DMS53 treated with DMSO at 0.1 percent for 48 hours (cell line): Measurements from ENCODE around the gene GPX3.

Experiments
- DNase-seq: peaks from one replicate; lab custom pipeline; 2025; ENCODE audit not compliant: unreplicated experiment; lab: John Stamatoyannopoulos, UW

GPX3 gene

DNA sequence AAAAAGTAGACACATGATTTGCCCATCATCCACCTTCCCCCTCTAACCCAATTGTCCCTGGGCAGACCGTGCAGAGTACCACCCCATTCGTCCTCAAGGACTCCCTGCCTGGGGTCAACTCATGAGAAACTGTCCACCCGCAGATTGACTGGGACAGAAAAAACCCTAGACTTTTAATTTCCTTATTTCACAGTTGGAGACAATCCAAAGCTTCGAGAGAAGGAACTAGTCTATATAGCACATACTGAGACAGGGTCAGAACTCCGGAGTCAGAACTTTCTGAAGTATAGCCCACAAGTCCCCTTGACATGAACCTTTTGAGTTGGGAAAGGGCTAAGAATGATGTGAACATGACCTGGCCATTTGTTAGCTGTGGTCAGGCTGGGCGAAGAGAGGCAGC, 7.5 kb upstream of the GPX3 start:
- no peak for DNase-seq

DNA sequence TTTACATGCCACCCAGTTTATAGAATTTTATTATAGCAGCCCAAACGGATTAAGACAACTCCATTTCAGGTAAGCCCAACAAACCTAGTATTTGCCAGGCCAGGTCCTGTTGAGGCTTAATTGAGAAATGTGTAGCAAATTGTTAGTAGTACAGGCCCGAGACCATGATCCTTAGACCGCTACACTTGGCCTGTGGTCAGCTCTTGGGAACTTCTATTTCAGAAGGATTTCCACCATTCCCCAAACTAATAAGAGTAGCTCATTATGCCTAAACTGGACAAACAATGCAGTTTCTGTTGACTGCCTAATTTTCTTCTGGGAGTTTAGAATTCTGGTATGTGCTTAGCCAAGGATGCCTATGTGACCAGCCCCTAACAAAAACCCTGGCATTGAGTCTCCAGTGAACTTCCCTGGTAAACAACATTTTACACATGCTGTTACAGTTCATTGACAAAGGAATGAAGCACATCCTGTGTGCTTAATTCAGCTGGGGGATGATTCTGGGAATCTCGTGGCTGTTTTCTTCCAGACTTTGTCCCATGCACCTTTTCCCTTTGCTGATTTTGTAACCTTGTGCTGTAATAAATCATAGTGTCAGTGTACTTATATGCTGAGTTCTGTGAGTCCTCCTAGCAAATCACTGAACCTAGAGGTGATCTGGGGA, 5.6 kb upstream of the GPX3 start:
- no peak for DNase-seq

DNA sequence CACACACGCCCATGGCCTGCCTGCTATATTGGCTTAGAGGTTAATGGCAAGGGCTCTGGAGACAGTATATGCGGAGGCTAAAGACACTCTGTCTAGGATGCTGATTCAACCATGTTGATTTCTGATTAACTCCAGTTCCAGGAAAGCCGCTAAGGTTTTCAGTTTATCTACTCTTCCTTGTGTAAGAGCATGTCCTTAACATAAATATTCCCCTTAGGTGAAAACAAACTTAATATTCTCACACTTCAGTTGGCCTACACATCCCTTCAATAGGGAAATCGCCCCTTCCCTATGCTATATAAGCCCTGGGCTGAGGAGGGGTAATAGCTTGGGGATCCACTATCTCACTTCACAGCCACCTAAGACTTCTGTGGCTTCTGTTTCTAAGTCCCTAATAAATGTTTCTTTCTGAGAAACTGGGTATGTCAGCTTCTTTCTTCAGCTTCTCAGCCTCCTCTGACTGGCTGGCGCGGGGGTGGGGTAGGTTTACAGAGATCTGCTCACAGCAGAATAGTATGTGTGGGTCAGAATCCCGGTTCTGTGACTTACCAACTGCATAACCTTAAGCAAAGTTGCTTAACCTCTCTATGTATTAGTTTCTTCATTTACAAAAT, 4.3 kb upstream of the GPX3 start:
- no peak for DNase-seq

DNA sequence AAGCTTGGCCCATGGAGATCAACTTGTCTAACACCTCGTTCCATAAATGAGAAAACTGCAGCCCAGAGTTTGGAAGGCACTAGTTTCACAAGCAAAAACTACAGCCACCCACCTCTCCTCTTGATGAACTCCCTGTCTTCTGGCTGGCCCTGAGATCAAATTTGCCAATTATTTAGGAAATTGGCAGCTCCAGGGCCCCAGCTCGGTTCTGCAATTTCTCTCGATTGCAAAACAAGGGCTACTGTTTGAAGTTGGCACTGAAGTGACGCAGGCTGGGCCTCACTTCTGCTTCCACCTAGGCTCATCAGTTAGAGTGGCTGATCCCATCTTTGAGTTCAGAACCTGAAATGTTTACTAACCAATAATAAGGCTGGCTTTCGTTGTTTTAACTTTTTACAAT, 3.7 kb upstream of the GPX3 start:
- no peak for DNase-seq

DNA sequence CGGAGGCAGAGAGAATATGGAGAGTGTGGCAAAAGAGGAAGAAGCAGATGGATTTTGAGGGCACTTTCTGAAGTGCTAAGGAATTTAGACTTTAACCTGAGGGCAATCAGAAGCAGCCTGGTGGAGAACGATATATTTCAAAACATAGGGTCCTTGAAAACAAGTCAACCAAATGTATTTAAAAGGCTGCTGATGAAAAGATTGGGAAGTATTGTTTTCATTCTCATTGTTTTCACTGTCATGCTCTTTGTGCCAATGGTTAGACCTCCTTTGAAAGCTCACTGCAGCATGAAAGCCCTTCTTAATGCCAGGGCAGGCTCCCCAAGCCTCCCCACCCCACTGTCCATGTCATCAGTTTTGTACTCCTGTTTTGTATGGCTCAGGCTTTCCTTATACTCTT, 2.5 kb upstream of the GPX3 start:
- DNase-seq, result no peak

DNA sequence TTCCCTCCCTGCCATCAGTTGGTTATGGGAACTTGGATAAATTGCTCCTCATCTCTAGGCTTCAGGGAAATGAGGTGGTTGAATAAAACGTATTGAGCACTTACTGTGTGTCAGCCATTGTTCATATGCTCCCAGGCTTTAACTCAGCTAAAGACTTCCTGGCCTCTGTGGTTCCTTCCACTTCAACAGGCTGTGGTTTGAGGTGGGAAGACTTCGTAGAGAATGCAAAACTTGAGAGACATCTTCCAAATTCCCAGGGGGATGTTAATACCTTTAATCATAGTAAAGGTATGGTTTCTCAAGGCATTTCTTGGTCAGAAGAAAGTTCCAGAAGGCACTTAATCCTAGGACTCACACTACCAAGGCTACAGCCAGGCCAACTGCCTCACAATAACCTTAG, 1.5 kb upstream of the GPX3 start:
- DNase-seq, result no peak

DNA sequence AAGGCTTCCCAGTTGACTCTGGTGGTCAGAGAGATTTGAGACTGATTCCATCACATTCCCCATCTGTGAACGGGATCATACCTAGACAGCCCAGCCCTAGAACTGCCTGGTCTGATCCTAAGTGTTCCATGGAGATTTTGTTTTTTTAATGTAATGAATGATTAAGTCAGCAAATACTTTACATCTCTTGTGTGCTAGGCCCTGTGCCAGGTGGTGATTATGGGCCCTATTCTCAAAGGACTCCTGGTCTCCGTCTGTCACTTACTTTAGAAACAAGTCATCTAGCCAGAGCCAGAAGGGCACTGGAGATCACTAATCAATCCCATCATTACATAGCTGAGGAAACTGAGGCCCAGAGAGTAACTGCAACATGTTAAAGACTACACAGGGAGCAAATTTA, 1.1 kb upstream of the GPX3 start:
- DNase-seq, result no peak

DNA sequence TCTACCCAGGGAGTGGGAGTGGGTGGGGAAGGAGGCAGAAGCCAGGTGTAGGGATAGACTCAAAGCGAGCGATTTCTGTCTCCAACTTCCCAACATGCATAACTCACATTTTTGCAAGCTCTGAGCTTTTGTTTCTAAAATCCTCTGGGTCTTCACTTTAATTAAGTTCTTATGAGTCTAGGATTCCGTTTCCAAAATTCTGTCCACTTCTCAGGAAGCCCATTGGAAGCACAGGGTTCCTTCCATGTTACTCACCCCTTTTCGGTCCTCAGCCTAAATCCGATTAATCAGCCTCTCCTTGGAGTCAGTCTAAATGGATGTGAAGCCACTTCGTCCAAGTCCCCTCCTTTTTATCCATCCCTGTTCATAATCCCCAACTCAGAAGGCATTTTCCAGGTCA, 1.4 kb downstream of the GPX3 start:
- DNase-seq, result no peak

DNA sequence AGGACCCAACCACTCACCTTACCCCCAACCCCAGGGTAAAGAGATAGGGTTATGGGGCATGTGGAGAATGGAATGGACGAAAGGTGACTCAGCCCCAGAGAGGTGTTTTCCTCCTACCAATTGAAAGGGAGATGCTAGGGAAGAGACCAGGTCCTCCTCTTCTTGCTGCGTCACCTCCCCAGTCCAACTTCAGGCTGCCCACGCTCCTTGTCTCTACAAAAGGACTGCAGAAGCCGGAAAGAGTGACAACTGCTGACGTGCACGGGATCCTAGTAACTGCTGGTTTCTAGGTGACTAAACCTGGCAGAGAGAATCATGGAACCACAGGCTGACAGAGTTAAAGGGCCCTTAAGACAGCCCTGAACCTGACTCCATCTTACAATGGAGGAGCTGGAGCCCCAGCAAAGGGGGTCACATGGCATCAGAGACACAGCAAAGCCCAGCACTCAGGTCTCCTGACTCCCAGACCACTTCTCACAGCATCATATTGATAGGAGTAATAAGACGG, 2.2 kb downstream of the GPX3 start:
- no peak for DNase-seq

DNA sequence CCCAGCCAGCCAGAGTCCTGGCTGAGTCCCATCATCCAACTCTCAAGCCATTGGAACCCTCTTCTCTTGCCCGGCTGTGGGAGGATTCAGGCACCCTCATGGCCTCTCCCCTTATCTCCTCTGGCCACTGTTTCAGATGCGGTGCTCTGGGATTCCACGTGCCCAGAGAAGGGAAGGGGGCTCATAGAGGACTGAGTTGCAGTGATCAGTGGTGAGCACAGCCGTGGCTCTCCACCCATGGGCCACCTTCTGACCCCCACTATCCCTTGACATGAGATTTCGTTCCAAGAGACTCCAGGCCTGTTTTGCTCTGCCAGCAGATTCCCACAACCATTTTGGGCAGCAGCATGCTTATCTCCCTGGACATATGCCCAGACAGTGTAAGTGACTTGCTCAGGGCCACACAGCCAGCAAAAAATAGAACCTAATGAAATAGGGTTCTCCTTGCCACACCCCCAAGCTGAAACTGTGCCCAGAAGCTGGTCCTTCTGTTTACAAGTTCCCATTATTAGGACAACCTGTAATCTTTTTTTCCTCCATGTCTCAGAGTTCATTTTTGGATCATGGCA, 2.7 kb downstream of the GPX3 start:
- DNase-seq, result no peak

DNA sequence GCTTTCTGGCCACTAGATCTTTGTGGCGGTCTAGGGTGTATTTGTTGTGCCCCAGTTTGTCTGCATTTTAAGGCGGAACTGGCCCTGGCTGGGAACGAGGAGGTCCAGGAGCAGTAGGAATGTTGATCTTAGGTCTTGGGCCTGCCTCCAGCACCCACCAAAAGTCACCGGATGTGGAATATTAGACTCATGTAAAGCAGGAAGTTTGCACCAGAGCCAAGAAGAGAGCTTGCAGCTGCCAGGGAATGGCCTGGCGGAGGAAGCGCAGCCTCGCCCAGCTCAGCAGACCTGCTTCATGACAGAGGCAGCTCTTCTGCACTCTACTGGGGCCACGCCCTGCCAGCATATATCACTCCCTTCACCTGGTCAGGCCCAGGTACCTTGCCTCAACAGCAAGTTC, 3.3 kb downstream of the GPX3 start:
- no peak for DNase-seq

DNA sequence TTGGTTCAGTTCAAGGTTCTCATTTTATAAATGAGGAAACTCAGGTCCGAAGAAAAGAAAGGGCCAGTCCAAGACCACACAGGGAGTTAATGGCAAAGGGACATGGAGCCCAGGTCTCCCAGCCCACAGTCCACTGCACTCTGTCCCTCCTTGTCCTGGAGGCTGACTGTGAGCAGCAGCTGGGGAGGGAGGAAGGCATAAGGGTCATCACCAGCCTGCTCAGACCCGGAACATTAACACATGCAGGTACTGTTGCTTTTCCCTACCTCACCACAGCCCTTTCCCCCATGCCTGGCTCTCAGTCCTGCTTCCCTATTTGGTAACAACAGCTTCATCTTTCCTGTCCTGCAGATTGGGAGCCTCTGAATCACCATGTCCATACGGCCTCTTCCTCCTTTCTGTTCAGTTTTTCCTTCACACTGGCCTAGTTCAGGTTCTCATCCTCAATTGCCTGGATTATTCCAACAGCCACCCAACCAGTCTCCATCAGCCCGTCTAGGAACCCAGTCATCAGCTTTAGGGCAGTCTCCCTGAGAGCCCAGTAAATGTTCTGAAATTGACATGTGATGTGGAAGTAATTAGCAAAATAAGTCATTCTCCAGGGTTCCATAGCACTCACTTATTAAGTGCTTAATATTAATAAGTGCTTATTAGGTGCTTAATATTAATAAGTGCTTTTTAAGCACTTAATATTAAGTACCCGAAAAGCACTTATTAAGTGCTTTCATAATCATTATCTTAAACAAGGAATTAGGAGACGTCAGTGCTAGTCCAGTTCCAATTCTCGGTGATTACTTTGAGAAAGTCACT, 4.3 kb downstream of the GPX3 start:
- DNase-seq, result no peak

DNA sequence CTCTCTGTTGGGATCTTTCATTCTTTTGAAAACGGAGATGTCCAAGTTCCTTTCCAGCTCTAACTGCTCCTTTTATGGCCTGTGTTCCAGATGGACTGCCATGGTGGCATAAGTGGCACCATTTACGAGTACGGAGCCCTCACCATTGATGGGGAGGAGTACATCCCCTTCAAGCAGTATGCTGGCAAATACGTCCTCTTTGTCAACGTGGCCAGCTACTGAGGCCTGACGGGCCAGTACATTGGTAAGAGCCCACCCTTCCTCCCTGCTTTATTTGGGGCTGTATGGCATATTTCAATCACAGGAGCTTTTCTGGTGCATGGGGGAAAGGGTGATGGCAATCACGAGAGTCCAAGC, 4.8 kb downstream of the GPX3 start:
- no peak for DNase-seq

DNA sequence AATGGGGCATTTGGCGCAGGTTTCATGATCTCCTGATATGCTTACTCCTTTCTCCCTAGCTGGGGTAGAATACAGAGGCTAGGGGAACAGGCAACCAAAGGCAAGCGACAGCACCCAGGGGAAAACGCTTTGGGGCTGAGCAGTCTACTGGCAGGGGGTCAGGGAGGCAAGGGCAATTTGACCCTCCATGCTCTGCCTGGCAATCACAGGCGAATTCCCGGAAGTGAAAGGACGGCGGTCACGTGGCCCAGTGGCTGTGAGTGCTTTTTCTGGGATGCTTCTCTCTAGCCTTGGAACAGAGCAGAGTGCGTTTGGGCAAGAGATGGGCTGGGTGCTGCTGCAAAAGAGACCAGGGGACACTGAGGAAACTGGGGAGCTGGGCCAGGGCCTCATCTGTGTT, 5.7 kb downstream of the GPX3 start:
- DNase-seq, result no peak

DNA sequence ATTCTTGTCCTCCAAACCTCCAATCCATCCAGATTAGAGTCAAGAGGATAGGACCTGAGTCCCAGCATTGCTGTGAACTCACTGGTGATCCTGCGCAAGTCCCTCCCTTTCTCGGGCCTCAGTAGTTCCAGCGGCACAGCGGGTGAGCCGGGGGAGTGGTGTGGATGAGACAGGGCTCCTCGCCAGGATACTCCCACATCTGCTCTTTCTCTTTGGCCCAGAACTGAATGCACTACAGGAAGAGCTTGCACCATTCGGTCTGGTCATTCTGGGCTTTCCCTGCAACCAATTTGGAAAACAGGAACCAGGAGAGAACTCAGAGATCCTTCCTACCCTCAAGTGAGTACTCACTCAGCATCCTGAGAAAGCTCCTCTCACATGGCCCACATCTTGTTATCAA, 6.3 kb downstream of the GPX3 start:
- DNase-seq, result no peak

DNA sequence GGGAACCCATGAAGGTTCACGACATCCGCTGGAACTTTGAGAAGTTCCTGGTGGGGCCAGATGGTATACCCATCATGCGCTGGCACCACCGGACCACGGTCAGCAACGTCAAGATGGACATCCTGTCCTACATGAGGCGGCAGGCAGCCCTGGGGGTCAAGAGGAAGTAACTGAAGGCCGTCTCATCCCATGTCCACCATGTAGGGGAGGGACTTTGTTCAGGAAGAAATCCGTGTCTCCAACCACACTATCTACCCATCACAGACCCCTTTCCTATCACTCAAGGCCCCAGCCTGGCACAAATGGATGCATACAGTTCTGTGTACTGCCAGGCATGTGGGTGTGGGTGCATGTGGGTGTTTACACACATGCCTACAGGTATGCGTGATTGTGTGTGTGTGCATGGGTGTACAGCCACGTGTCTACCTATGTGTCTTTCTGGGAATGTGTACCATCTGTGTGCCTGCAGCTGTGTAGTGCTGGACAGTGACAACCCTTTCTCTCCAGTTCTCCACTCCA, 7.6 kb downstream of the GPX3 start:
- no peak for DNase-seq

DNA sequence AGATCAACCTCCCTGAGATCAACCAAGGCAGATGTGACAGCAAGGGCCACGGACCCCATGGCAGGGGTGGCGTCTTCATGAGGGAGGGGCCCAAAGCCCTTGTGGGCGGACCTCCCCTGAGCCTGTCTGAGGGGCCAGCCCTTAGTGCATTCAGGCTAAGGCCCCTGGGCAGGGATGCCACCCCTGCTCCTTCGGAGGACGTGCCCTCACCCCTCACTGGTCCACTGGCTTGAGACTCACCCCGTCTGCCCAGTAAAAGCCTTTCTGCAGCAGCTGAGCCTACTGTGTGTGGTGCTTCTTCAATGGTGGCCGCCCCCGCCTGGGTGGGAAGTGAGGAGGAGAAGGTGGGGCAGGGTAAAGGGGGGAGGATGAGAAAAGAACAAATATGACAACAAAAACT, 8.3 kb downstream of the GPX3 start:
- no peak for DNase-seq

DNA sequence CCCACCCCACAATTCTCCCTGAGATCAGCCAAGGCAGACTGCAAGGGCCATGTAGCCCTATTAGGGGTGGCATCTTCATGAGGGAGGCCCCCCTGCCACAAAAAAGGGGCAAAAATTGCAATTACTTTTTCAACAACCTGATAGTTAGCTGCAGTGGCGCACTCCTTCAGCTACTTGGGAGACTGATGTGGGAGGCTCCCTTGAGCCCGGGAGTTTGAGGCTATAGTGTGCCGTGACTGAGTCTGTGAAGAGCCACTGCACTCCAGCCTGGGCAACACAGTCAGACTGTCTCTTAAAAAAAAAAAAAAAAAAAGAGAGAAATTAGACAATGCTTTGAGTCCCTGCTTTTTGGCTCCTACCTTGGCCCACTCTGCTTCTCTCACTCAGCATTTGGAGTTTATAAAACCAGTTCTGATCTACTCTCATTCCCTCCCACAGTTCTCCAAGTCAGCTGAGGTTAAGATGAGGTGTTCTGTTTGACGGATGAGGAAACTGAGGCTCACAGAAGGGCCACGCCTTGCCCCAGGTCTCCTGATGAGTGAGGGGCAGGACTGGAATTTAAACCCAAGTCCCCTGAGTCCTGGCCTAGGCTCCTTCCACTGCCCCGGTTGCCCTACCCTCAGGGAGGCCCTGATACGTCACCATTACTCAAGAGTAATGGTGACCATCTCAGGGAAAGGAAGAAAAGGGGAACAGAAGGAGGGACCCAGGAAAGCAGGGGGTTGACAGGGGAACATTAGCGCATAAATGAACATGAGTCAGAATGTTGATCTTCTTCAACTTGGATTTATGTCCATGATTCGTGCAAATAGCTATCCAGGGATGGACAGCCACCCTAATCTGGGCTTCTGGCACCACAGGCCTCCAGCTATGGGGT, 9.0 kb downstream of the GPX3 start:
- DNase-seq, result no peak

DNA sequence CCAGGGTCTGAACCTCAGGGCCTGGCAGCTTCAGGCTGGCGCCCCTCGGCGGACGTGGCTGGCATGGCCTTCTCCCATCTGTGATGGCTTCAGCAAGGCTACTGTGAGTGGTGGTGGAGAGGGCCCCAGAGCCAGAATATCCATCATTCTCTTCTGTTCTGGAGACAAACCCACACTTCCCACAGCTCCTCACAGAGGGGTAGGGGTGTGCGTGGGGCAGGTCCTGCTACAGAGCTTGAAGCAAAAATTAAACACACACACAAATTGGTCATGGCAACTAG, 9.6 kb downstream of the GPX3 start:
- DNase-seq, result no peak

DNA sequence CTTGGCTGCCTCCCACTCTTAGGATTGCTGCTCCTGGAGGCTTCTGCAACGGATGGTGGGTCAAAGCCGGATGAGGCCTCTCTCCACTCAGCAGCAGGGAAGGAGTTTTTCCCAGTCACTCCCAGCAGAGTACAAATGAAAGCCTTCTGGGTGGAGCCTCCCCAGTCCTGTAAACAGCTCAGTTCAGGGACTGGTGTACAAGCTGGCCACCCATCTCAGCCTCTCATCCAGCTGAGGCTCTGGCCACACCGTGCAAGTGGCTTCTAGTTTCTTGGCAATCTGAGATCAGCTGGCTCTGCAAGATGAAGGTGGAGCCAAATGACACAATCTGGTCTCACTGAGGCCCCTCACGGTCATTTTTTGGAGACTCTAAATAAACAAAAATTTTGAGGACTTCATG, 10.0 kb downstream of the GPX3 start:
- no peak for DNase-seq

DNA sequence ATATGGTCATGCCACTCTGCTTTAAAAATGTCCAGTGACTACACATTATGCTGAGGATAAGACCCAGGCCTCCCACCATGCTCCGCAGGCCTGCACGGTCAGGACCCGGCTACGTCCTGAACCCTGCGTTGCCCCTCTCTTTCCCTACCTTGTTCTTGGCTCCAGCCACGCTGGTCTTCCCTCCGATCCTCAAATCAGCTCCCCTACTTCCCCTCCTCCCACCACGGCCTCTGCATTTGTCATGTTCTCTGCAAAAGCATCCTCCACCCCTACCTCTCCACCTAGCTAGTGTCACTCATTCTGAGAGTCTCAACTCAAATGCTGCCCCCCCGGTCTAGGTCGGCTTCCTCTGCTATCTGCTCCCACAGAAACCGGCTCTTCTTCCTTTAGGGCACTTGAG, 11.2 kb downstream of the GPX3 start:
- no peak for DNase-seq
